Measurements from ENCODE around the gene ATP5F1B.

Gene ATP5F1B

DNA sequence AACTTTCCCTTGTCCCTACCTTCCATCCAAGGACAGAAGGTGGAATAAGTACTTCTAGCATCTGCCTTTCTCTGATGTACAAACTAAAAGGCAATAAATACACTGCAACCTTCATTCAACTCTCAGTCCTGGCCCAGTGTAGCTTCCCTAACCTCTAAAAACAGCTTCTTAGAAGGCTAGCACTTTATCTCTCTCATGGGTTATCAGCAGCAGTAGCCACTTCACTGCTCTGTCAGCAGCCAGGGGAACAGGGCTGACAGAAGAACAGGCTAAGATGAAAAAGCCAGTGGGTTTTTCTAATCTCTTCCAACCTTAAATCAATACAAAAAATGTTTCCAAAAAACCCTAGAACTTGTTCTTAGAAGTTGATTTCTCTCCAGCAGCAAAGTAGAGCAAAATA lies 28.9 kb downstream of the ATP5F1B start:
- no peak for DNase-seq (ENCODE audit: low spot score)

DNA sequence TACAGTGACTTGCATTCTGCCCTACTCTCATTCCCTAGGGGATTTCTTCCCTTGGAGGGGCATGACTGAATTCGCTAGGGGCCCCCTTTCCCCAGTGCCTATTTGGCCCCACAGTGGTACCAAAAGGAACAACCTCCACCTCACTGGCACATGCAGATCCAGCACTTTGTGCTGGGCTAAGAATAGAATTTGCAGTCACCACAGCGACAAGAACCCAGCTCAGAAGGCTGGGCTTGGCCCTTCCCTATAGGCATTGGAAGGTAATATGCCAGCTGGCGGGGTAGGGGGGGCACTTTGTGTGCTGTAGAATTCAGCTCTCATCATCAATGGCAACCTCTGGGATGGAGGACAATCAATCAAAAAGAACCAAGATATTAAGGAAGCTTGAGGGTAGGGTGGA lies 29.5 kb downstream of the ATP5F1B start:
- no peak for DNase-seq (ENCODE audit: low spot score)

DNA sequence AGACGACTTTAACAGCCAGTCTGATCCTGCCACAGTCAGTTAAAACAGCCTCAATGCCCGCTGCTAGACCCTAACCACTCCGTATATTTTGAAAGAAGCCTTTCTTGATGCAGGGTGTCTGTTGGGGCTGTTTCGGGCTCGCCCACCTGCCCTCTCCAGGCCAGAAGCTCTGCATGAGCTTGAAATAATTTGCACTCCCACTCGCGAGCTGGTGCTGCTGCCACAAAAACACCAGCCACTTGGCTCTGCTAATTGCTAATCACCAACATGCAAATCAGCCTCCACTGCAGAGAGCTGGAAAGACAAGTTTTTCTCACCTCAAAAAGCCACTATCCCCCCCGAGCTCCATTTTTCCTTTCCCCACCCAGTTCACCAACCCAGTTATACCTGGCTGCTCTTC lies 31.2 kb downstream of the ATP5F1B start:
- DNase-seq (ENCODE audit: low spot score), result no peak

DNA sequence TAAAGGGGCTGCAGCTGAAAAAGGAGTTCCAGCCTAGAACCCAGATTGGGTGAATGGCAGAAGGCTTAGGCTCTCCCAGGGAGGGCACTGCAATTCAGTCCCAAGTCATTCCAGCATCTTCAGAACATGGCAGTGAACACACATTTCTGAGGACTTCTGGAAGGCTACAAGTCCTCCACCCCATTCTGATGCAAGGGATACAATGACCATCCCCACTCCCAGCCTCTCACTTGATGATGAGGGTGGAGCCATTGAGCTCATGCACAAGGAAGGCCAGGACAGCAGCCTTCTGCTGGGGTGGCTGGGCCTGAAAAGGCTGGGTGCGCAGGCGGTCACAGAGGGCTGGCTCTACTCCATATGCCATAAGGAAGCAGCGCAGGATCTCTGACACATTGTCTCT lies 41.4 kb downstream of the ATP5F1B start:
- no peak for DNase-seq (ENCODE audit: low spot score)

DNA sequence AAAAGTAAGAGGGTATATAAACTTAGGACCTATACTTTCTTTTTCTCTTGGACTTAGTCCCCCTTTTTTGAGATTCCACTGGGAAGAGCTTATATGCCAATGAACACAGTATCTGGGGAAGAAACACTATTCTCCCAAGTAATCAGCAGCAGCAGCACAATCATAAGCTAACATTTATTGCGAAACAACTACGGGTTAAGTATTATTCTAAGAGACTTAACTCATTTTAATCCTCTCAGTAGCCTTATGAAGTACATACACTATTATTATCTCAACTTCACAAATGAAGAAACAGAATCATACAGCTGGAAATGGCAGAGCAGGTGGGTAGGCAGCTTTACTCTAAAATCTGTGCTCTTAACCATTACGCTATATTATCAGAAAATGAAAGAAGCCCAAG lies 43.5 kb downstream of the ATP5F1B start:
- no peak for DNase-seq (ENCODE audit: low spot score)

DNA sequence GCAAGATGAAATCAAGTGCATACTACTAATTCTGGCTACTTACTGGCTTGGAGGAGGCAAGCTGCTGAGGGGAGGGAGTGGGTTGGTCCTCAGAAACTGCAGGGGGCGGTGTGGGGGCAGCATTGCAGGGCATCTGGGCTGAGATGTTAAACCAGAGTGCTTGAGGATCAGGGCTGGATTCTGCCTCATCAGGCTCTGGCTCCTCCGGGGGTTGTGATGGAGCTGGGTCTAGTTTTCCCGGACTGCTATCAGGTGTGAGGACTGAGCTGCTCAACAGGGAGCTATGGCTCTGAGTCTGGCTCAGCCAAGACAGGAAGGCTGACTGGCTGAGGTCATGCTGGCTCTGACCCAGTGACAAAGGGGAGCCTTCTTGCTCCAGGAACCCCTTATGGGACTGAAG lies 44.3 kb downstream of the ATP5F1B start:
- peak; percentile 50 for DNase-seq (ENCODE audit: low spot score)

DNA sequence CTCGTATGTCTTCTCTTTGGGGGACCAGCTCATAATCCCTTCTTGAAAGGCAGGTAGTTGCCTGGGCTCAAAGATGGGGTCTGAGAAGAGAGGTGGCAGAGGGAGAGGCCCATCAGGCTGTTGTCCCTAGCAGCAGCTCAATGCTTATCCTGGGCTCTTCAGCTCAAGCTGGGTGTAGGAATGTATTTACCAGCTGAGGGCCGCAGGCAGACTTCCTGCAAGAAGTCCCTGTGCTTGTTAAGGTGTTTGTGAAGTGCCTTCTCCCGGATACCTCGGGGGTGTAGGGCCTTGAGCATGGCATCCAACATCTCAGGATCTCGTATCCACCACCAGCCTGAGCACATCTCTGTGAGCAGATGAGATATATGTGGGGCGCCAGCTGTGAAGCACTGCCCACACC lies 45.0 kb downstream of the ATP5F1B start:
- DNase-seq (ENCODE audit: low spot score), result no peak

DNA sequence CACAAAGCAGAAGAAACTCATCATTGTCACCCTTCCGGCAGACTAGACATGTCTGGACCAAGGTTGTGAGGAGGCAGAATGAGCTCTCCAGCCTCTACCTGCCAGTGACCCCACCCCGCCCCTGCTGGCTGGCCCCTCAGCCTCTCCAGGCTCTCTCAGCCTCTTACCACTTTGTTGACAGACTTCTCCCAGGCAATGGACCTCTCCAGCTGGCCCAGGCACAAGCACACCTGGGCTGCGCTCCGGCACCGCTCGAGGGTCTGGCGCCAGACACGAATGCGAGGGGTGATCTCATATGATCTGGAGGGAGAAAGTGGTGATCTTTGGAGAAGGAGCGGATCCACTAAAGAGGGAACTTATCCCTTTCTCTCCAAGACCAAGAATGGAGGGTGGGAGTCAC lies 46.0 kb downstream of the ATP5F1B start:
- no peak for DNase-seq (ENCODE audit: low spot score)

DNA sequence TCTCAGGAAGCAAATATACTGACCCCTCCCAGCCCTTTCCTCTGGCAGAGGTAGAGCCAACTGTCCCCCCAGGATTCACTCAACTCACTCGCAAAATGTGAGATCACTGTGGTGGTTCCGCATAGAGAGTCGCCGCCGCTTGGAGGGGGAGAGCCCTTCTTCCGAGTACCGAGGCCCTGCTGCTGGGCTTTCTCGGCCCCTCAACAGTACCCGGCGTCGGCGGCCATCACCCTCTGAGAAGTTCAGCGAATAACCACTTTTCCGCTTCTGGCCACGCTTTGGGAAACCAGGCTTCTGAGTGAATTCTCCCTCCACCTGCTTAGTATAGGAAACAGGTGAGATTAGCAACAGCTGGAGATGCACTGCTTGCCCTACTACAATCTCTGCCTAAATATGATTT lies 46.7 kb downstream of the ATP5F1B start:
- no peak for DNase-seq (ENCODE audit: low spot score)

DNA sequence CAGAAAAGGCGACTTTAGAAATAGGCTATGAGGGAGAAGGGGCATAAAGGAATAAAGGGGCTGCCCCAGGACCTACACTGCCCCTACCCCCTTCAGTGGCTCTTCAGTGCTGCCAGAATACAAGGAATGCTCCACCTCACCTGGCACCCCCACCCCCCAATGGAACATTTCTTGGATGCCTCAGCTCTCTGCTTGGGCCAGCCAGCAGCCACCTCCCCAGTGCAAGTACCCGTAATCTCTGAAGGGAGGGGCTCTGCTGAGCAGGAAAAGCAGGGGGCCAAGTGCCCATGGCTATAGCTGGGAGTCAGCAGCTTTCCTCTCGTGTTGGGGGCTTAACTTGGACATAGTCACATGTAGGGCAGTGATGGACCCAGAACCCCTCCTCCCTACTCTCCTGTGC lies 49.0 kb downstream of the ATP5F1B start:
- DNase-seq (ENCODE audit: low spot score), result no peak

DNA sequence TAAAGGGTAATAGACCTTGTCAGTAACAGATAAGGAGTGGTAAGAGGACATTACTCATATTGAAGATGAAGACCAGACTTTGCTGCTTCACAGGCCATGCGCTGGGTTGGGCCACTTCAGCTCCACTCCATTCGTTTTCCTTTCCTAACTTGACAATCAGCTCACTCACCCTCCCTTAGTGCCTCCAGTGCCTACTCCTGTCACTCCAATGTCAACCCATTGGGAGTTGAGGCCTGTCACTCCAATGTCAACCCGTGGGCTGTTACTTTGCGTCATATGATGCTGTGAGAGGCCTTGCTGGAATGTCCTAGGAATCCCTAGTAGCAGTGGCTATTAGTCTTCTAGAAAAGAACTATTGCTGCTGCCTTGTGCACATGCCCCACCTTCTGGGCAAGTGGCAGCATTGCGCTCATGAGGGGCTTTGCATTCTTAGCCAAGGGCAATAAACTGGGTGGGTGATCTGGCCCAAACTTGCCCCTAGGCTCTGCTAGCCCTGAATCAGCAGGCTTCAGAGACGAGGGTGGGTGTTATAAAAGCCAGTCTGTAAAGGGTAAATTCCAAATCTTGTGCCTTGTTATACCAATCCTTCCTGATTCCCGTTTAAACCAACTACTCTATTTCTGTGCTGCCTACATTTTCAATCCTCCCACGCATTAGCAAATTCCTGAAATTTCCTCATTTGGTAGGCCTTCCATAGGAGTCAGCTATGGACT lies 51.7 kb downstream of the ATP5F1B start:
- peak; percentile 69 for DNase-seq (ENCODE audit: low spot score)

DNA sequence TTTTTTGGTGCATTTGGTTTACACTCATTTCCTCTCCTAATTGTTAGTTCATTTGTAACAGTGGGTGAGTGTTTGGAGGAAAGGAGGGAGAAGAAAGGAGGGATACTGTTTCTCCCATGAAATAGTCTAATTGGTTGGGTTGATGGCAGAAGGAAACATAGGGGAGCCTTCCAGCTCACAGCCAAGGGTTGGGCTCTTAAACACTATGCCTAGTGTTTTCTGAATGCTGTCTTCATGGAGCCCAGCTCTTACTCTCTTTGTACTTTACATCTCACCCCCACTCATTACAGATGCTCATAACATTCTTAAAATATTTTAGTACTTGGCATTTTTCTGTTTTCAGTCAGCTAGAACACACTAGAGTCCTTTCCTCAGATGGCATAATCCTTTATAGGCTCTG lies 53.8 kb downstream of the ATP5F1B start:
- no peak for DNase-seq (ENCODE audit: low spot score)

DNA sequence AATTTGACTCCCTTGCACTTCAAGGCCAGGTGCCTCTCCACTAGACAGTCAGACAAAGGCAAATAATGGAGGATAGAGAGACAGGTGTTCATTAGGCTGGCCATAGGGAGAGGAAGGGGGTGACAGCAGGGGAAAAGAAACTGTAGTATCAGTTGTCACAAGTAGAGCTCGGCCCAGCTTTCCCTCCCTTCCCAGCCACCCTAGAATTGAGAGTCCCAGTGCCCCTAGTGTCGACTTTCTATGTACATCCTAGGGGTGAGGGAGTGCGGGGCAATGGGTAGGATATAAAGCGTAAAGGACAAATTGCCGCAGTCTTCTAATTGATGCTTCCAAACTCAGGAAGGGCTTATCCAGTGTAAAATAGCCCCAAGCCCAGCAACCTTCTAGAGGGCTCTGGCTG lies 54.7 kb downstream of the ATP5F1B start:
- DNase-seq (ENCODE audit: low spot score), result no peak

DNA sequence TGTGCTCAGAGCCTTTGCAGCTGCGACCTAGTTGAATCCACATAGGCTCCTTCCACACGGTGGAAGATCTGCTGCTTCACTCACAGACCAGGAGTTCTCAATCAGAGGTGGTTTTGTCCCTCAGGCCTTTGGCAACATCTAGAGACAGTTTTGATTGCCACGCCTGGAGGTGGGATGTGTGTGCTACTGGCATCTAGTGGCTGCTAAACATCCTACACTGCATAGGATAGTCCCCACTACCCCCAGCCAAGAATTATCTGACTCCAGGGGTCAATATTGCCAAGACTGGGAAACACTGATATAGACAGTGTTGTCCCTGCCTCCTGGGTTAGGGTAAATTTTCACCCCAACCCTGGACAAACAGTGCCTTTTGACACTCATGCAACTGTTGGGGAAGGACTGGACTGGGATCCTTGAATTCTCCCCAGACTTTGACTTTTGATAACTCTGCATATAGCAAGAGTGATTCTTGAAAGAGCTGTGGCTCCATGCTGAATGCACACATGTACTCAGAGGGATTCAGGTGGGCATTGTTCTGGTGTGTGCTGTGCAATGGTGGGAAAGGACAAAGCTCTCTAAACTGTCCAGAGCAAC lies 55.5 kb downstream of the ATP5F1B start:
- DNase-seq (ENCODE audit: low spot score), result peak; percentile 37

DNA sequence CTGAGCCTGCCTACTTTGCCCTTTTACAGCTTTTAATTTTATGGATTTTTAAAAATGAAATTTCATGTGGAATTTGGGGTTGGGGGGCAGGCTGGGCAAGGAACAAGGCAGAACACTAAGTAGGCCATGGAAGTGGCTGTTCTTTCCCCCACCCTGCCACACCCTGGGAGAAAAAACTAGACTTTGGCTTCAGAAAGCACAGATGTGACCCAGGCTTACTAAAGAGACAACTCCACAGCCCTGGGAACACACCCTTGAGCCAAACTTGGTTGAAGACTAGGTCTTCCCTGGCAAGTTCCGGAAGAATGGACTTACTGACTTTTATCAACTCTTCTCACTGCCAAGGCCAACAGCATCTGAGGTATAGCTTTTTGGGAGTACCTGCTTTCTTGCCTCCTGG lies 56.0 kb downstream of the ATP5F1B start:
- DNase-seq (ENCODE audit: low spot score), result no peak
